ENCODE measurements around the gene ATP2B3.

DNA sequence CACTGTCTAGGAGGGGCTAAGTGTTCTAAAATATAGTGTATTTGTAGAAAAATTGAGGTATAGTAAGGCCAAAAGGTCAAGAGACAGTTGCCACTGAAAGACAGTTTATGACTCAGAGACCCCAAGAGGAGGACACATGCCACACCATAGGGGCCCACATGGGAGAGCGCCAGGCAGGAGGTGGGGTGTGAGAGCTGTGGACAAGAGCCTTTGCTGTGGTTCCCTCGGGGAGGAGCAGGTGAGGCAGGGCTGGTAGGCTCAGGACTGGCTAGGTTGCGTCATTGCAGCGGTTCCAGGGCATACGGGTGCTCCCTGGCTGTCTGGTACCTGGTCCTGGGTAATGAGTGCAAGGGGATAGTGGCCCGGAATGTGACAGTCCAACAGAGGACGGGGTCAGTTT, 43.9 kb downstream of the ATP2B3 start:
- TF ChIP-seq EZH2phosphoT487 (IDR thresholded peaks at IDR 0.05; ENCODE audit: unreplicated experiment) (no peak), ZNF331 (CRISPR knock-in tag; IDR thresholded peaks at IDR 0.05; ENCODE audit: low read depth) (no peak), CREB1 (CRISPR knock-in tag; IDR thresholded peaks at IDR 0.05; ENCODE audit: low read depth) (no peak), EZH2 (IDR thresholded peaks at IDR 0.05; ENCODE audit: low read depth, unreplicated experiment) (no peak), POLR2AphosphoS5 (IDR thresholded peaks at IDR 0.05; ENCODE audit: low read depth) (no peak), JUNB (IDR thresholded peaks at IDR 0.05; ENCODE audit: unreplicated experiment) (no peak)
- TF ChIP-seq, protein P1, sequence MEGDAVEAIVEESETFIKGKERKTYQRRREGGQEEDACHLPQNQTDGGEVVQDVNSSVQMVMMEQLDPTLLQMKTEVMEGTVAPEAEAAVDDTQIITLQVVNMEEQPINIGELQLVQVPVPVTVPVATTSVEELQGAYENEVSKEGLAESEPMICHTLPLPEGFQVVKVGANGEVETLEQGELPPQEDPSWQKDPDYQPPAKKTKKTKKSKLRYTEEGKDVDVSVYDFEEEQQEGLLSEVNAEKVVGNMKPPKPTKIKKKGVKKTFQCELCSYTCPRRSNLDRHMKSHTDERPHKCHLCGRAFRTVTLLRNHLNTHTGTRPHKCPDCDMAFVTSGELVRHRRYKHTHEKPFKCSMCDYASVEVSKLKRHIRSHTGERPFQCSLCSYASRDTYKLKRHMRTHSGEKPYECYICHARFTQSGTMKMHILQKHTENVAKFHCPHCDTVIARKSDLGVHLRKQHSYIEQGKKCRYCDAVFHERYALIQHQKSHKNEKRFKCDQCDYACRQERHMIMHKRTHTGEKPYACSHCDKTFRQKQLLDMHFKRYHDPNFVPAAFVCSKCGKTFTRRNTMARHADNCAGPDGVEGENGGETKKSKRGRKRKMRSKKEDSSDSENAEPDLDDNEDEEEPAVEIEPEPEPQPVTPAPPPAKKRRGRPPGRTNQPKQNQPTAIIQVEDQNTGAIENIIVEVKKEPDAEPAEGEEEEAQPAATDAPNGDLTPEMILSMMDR (conservative IDR thresholded peaks at IDR 0.05; ENCODE audit: low read depth in 2 of 2), result no peak
- TF ChIP-seq, protein P2, sequence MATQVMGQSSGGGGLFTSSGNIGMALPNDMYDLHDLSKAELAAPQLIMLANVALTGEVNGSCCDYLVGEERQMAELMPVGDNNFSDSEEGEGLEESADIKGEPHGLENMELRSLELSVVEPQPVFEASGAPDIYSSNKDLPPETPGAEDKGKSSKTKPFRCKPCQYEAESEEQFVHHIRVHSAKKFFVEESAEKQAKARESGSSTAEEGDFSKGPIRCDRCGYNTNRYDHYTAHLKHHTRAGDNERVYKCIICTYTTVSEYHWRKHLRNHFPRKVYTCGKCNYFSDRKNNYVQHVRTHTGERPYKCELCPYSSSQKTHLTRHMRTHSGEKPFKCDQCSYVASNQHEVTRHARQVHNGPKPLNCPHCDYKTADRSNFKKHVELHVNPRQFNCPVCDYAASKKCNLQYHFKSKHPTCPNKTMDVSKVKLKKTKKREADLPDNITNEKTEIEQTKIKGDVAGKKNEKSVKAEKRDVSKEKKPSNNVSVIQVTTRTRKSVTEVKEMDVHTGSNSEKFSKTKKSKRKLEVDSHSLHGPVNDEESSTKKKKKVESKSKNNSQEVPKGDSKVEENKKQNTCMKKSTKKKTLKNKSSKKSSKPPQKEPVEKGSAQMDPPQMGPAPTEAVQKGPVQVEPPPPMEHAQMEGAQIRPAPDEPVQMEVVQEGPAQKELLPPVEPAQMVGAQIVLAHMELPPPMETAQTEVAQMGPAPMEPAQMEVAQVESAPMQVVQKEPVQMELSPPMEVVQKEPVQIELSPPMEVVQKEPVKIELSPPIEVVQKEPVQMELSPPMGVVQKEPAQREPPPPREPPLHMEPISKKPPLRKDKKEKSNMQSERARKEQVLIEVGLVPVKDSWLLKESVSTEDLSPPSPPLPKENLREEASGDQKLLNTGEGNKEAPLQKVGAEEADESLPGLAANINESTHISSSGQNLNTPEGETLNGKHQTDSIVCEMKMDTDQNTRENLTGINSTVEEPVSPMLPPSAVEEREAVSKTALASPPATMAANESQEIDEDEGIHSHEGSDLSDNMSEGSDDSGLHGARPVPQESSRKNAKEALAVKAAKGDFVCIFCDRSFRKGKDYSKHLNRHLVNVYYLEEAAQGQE (IDR thresholded peaks at IDR 0.05; ENCODE audit: unreplicated experiment), result no peak

All from GM23338 (cell line).